ACC112 (cell line): ENCODE data around the gene RNF144A.

ENCODE experiments used
- H2AFZ ChIP-seq: fragments of 200-600 bp; sonication (generic); one replicate; pipeline ENCODE4 v1.6.0; 2017; ENCODE audit warnings: antibody characterized with exemption, low read length; ENCODE audit not compliant: unreplicated experiment
- H3K27ac ChIP-seq: fragments of 200-600 bp; sonication (generic); 2 replicates; pipeline ENCODE4 v1.5.1; 2014; ENCODE audit warnings: low read depth, mild to moderate bottlenecking, antibody characterized with exemption, low read length, moderate library complexity
- H3K27me3 ChIP-seq: fragments of 200-600 bp; sonication (generic); 2 replicates; pipeline ENCODE4 v1.6.1; 2014; ENCODE audit warnings: mild to moderate bottlenecking, antibody characterized with exemption, low read length, moderate library complexity, mixed read lengths; ENCODE audit not compliant: insufficient read depth
- H3K36me3 ChIP-seq: fragments of 200-600 bp; sonication (generic); 2 replicates; pipeline ENCODE4 v1.6.1; 2016; ENCODE audit warnings: mild to moderate bottlenecking, antibody characterized with exemption, low read length, moderate library complexity, mixed read lengths; ENCODE audit not compliant: insufficient read depth
- H3K4me1 ChIP-seq: fragments of 200-600 bp; sonication (generic); one replicate; pipeline ENCODE4 v1.6.1; 2016; ENCODE audit warnings: low read length, mixed read lengths; ENCODE audit not compliant: insufficient read depth, unreplicated experiment, control insufficient read depth
- H3K4me3 ChIP-seq: fragments of 200-600 bp; sonication (generic); 2 replicates; pipeline ENCODE4 v1.5.1; 2014; ENCODE audit warnings: mild to moderate bottlenecking, low read depth, low read length
- H3K79me2 ChIP-seq: fragments of 200-600 bp; sonication (generic); one replicate; pipeline ENCODE4 v1.6.0; 2016; ENCODE audit warnings: low read length; ENCODE audit not compliant: control insufficient read depth, unreplicated experiment, insufficient read depth

RNF144A gene

GRCh38 chr2:7024261-7024660 lies 107.0 kb downstream of the RNF144A start:
- H3K4me1 ChIP-seq = peaks cover 14% of the 10 kb centered on the region
- H3K4me3 ChIP-seq = no peak overlapping the region
- H3K36me3 ChIP-seq = no peaks in the 10 kb centered on the region
- no peak overlapping the region for H3K27ac ChIP-seq
- no peaks in the 10 kb centered on the region for H3K27me3 ChIP-seq
- no peaks in the 10 kb centered on the region for H3K79me2 ChIP-seq
- H2AFZ ChIP-seq = no peak overlapping the region

GRCh38 chr2:7025082-7025481 lies 107.9 kb downstream of the RNF144A start:
- Histone ChIP-seq H3K79me2 (no peaks in the 10 kb centered on the region), H3K27ac (no peak overlapping the region), H3K4me3 (no peak overlapping the region), H3K4me1 (peaks cover 14% of the 10 kb centered on the region), H3K36me3 (no peaks in the 10 kb centered on the region), H2AFZ (no peak overlapping the region), H3K27me3 (no peaks in the 10 kb centered on the region)

GRCh38 chr2:7026742-7027141 lies 109.5 kb downstream of the RNF144A start:
- Histone ChIP-seq H3K4me3 (no peak overlapping the region), H3K4me1 (peaks cover 14% of the 10 kb centered on the region), H2AFZ (no peak overlapping the region), H3K27ac (no peak overlapping the region), H3K79me2 (no peaks in the 10 kb centered on the region), H3K27me3 (no peaks in the 10 kb centered on the region), H3K36me3 (no peaks in the 10 kb centered on the region)

GRCh38 chr2:7027411-7027810 lies 110.2 kb downstream of the RNF144A start:
- no peak overlapping the region for H3K27ac ChIP-seq
- no peak overlapping the region for H3K4me3 ChIP-seq
- H3K79me2 ChIP-seq = no peaks in the 10 kb centered on the region
- H3K4me1 ChIP-seq = peaks cover 13% of the 10 kb centered on the region
- no peak overlapping the region for H2AFZ ChIP-seq
- H3K27me3 ChIP-seq = no peaks in the 10 kb centered on the region
- no peaks in the 10 kb centered on the region for H3K36me3 ChIP-seq

- Histone ChIP-seq H2AFZ (no peak overlapping the region), H3K27ac (no peak overlapping the region), H3K27me3 (no peaks in the 10 kb centered on the region), H3K36me3 (no peaks in the 10 kb centered on the region), H3K79me2 (no peaks in the 10 kb centered on the region), H3K4me1 (peaks cover 8% of the 10 kb centered on the region), H3K4me3 (no peak overlapping the region)
Measured at GRCh38 chr2:7027956-7028655, 110.9 kb downstream of the RNF144A start.

- no peak overlapping the region for H2AFZ ChIP-seq
- H3K27ac ChIP-seq = no peak overlapping the region
- H3K4me1 ChIP-seq = peaks cover under 1% of the 10 kb centered on the region
- no peaks in the 10 kb centered on the region for H3K79me2 ChIP-seq
- no peak overlapping the region for H3K4me3 ChIP-seq
- H3K36me3 ChIP-seq = no peaks in the 10 kb centered on the region
- H3K27me3 ChIP-seq = no peaks in the 10 kb centered on the region
Measured at GRCh38 chr2:7028846-7029245, 111.6 kb downstream of the RNF144A start.

- Histone ChIP-seq H3K4me3 (no peak overlapping the region), H3K4me1 (no peaks in the 10 kb centered on the region), H2AFZ (no peak overlapping the region), H3K27me3 (no peaks in the 10 kb centered on the region), H3K79me2 (no peaks in the 10 kb centered on the region), H3K36me3 (no peaks in the 10 kb centered on the region), H3K27ac (no peak overlapping the region)
Measured at GRCh38 chr2:7029291-7030059, 112.3 kb downstream of the RNF144A start.

GRCh38 chr2:7030810-7031209 lies 113.6 kb downstream of the RNF144A start:
- H3K4me3 ChIP-seq = no peak overlapping the region
- H2AFZ ChIP-seq = no peak overlapping the region
- no peak overlapping the region for H3K27ac ChIP-seq
- H3K27me3 ChIP-seq = no peaks in the 10 kb centered on the region
- H3K79me2 ChIP-seq = no peaks in the 10 kb centered on the region
- H3K36me3 ChIP-seq = no peaks in the 10 kb centered on the region
- no peaks in the 10 kb centered on the region for H3K4me1 ChIP-seq

- Histone ChIP-seq H3K36me3 (no peaks in the 10 kb centered on the region), H2AFZ (no peak overlapping the region), H3K27ac (no peak overlapping the region), H3K4me3 (no peak overlapping the region), H3K4me1 (no peaks in the 10 kb centered on the region), H3K27me3 (no peaks in the 10 kb centered on the region), H3K79me2 (no peaks in the 10 kb centered on the region)
Measured at GRCh38 chr2:7031547-7032245, 114.5 kb downstream of the RNF144A start.

- Histone ChIP-seq H3K4me1 (no peaks in the 10 kb centered on the region), H3K27me3 (no peaks in the 10 kb centered on the region), H3K27ac (no peak overlapping the region), H3K36me3 (no peaks in the 10 kb centered on the region), H2AFZ (no peak overlapping the region), H3K4me3 (no peak overlapping the region), H3K79me2 (no peaks in the 10 kb centered on the region)
Measured at GRCh38 chr2:7032371-7032770, 115.2 kb downstream of the RNF144A start.
